Kidney (tissue), 14 donors: ENCODE data around the gene CCDC34. TPM values are rescaled to one million over a fixed set of nuclear protein-coding genes. Genes with fewer than 3 reads are reported as not detected.

ENCODE experiments used
- DNase-seq, 5 donors: peaks; one replicate each; pipeline ENCODE4 v3.0.0-alpha.2; 2013 to 2020
- FAIRE-seq: peaks from 2 replicates; lab custom pipeline; 2012; peaks lifted over from hg19 to GRCh38; lab: Jason Lieb, UNC
- H3K27ac ChIP-seq, 2 donors: one replicate each; pipeline ENCODE4 v1.7.0; 2013; ENCODE audit warnings: low read depth in 2 of 2, low read length in 2 of 2, inconsistent platforms in 1 of 2
- H3K27me3 ChIP-seq: one replicate; pipeline ENCODE4 v1.7.1; 2013; ENCODE audit warnings: low read length, inconsistent platforms; ENCODE audit not compliant: control insufficient read depth, insufficient read depth
- H3K36me3 ChIP-seq, 3 donors: one replicate each; pipeline versions ENCODE4 v1.7.0 to v1.7.1; 2013; ENCODE audit warnings: low read length in 3 of 3, control low read depth in 1 of 3, inconsistent platforms in 1 of 3; ENCODE audit not compliant: insufficient read depth in 3 of 3, control insufficient read depth in 2 of 3
- H3K4me1 ChIP-seq, 3 donors: one replicate each; pipeline versions ENCODE4 v1.7.0 to v1.7.1; 2013; ENCODE audit warnings: low read length in 3 of 3, inconsistent platforms in 1 of 3, low read depth in 1 of 3; ENCODE audit not compliant: control insufficient read depth in 2 of 3, insufficient read depth in 2 of 3
- H3K4me3 ChIP-seq, 3 donors: one replicate each; pipeline versions ENCODE4 v1.7.0 to v1.8.1; 2013; ENCODE audit warnings: low read length in 3 of 3, control low read depth in 1 of 3, inconsistent platforms in 1 of 3
- H3K9ac ChIP-seq, 3 donors: one replicate each; pipeline versions ENCODE4 v1.7.0 to v1.7.1; 2013; ENCODE audit warnings: low read length in 3 of 3, control low read depth in 1 of 3, inconsistent platforms in 1 of 3
- H3K9me3 ChIP-seq, 3 donors: one replicate each; pipeline versions ENCODE4 v1.7.0 to v1.7.1; 2013; ENCODE audit warnings: low read length in 3 of 3, control low read depth in 1 of 3, inconsistent platforms in 1 of 3; ENCODE audit not compliant: control insufficient read depth in 2 of 3, insufficient read depth in 1 of 3
- CTCF ChIP-seq: IDR thresholded peaks from 3 replicates; pipeline ENCODE4 v1.5.1; 2012; ENCODE audit warnings: mild to moderate bottlenecking, moderate library complexity, borderline replicate concordance; ENCODE audit not compliant: insufficient read depth; ENCODE audit errors: extremely low read depth
- intact Hi-C: fragments of 100-400 bp; cut with DNase I; formaldehyde crosslinking; loops from one replicate; pipeline ENCODE4 v1.11.1; 2022
- polyA plus RNA-seq: library from polyadenylated mRNA; stranded (reverse); fragments of 350-450 nt; fragmentation: Illumina TruSeq; extraction: RNeasy Lipid Tissue Mini Kit (QIAGEN cat#74804); gene quantifications from one replicate; pipeline ENCODE4 v1.2.3, GENCODE V29; 2014; ENCODE audit warnings: low read depth, low replicate concordance; ENCODE audit not compliant: insufficient read depth
- total RNA-seq: library from RNA; stranded (reverse); fragmentation: NEBNext Ultra II Directional; extraction: Animal tissue kit (Norgen Biotek cat#: 25700); gene quantifications from one replicate; pipeline ENCODE4 v1.2.1, GENCODE V29; 2021
- donor health status: control.
- donor health status: control.
- donor health status: control.
- donor health status: control.
- donor health status: control.
- donor health status: DM: yes; HTN: yes; CAD: no.
- donor health status: Normal renal cell carcinoma (clear cell type).

The CCDC34 gene
- total and polyA plus RNA-seq, 2 donors from 2014 or later, result 5.4 to 6.0 TPM

- H3K27me3 ChIP-seq, result no peaks in the 10 kb centered on the region
- peaks cover under 1 to 8% (median 2%) of the 10 kb centered on the region in 3 donors for H3K4me1 ChIP-seq
- DNase-seq (no peak), FAIRE-seq (peak; percentile 50)
- intact Hi-C loops, result no loop called here
- TF ChIP-seq CTCF, result no peak
- no peaks in the 10 kb centered on the region for H3K9me3 ChIP-seq
- H3K4me3 ChIP-seq, result no peak overlapping the region
- H3K36me3 ChIP-seq, result no peaks in the 10 kb centered on the region
- H3K9ac ChIP-seq, result no peak overlapping the region
- H3K27ac ChIP-seq, result no peak overlapping the region
Measured at GRCh38 chr11:27356624-27357222, 6.3 kb downstream of the CCDC34 start.

GRCh38 chr11:27355575-27356104 is 7.4 kb downstream of the CCDC34 start:
- Histone ChIP-seq H3K27ac (no peak overlapping the region), H3K4me3 (no peak overlapping the region), H3K27me3 (no peaks in the 10 kb centered on the region), H3K9ac (no peak overlapping the region), H3K36me3 (no peaks in the 10 kb centered on the region), H3K4me1 (peaks cover 0 to 4% (median 2%) of the 10 kb centered on the region in 3 donors), H3K9me3 (no peaks in the 10 kb centered on the region)
- FAIRE-seq, result no peak
- intact Hi-C loops, result no loop called here
- DNase-seq, result no peak
- no peak for TF ChIP-seq CTCF

- Histone ChIP-seq H3K27ac (no peak overlapping the region), H3K36me3 (no peaks in the 10 kb centered on the region), H3K9me3 (no peaks in the 10 kb centered on the region), H3K9ac (no peak overlapping the region), H3K4me1 (peaks cover 0 to 4% (median 2%) of the 10 kb centered on the region in 3 donors), H3K27me3 (no peaks in the 10 kb centered on the region), H3K4me3 (no peak overlapping the region)
- no peak for TF ChIP-seq CTCF
- DNase-seq, result peak in 3 of 5 donors; percentile 21 to 26 (median 24)
- intact Hi-C loops, result no loop called here
- FAIRE-seq, result no peak
Measured at GRCh38 chr11:27354359-27354965, 8.6 kb downstream of the CCDC34 start.
